HEK293 (cell line): ENCODE results near the gene SH3BGRL3.

Experiments used
- CTCF ChIP-seq: fragments of 450-650 bp; formaldehyde crosslinking; IDR thresholded peaks from 2 replicates; pipeline ENCODE4 v1.5.1; 2016; ENCODE audit warnings: missing biosample characterization, missing genetic modification characterization
- PBX3 ChIP-seq: sonication (generic); formaldehyde crosslinking; IDR thresholded peaks from 2 replicates; pipeline ENCODE4 v1.8.1; 2022; ENCODE audit warnings: mild to moderate bottlenecking, moderate library complexity, missing genetic modification reagents
- ZBTB1 ChIP-seq: fragments of 450-650 bp; formaldehyde crosslinking; IDR thresholded peaks from 2 replicates; pipeline ENCODE4 v1.5.1; 2016; ENCODE audit warnings: missing biosample characterization, missing genetic modification characterization
- ZFHX2 ChIP-seq: fragments of 450-650 bp; formaldehyde crosslinking; conservative IDR thresholded peaks from 2 replicates; pipeline ENCODE4 v1.5.1; 2016; ENCODE audit warnings: missing biosample characterization, missing genetic modification characterization
- ZNF114 ChIP-seq: fragments of 450-650 bp; formaldehyde crosslinking; IDR thresholded peaks from 2 replicates; pipeline ENCODE4 v1.5.0; 2017; ENCODE audit warnings: missing biosample characterization, missing genetic modification characterization
- ZNF274 ChIP-seq, 2 experiments: fragments of 200-500 bp in 1 of 2; fragments of 450-650 bp in 1 of 2; sonication (Bioruptor generic) in 1 of 2; formaldehyde crosslinking in 1 of 2; IDR thresholded peaks; 2 replicates each; pipeline versions ENCODE4 v1.5.1 to v1.6.1; 2014 to 2016; ENCODE audit warnings: borderline replicate concordance in 1 of 2, inconsistent platforms in 1 of 2, low read length in 1 of 2, missing biosample characterization in 1 of 2, missing genetic modification characterization in 1 of 2
- ZNF426 ChIP-seq: fragments of 450-650 bp; formaldehyde crosslinking; IDR thresholded peaks from 2 replicates; pipeline ENCODE4 v1.5.1; 2017; ENCODE audit warnings: missing biosample characterization, missing genetic modification characterization, mild to moderate bottlenecking, inconsistent platforms, moderate library complexity
- ZNF785 ChIP-seq: fragments of 450-650 bp; formaldehyde crosslinking; IDR thresholded peaks from 2 replicates; pipeline ENCODE4 v1.5.1; 2016; ENCODE audit warnings: missing biosample characterization, missing genetic modification characterization

DNA sequence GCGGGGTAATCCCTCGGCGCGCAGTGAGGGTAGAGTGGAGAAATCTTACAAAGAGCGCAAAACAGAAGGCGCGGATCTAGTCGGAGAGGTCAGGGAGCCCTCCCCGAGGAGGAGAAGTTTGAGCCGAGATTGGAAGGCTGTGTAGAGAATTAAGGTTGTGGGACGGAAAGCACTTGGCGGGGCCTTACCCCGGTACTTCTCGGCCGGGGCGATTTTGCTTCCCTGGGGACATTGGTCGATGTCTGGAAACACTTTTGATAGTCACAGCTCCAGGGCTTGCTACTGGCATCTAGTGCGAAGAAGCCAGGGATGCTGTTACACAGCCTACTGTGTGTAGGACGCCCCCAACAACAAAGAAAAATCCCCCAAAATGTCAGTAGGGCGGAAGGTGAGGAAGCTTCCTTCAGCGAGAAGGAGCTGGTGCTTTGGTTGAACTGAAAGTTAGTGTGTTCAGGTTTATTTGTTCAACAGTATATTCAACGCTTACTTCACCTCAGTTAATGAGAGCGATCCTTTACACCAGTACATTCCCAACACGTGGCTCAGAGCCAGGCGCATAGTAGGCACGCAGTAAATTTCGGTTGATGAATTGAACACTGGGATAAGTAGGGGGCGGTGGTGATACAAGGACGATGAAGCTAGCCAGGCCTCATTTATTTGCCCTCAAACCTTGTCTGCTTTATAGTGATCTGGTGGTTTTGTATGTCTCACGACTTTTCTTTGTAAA is 45.1 kb upstream of the SH3BGRL3 start:
- TF ChIP-seq ZNF114 (tag by site-specific recombination) (no peak), ZBTB1 (tag by site-specific recombination) (no peak), ZNF426 (tag by site-specific recombination) (no peak), CTCF (tag by site-specific recombination) (peak; percentile 27), ZFHX2 (tag by site-specific recombination) (no peak), PBX3 (CRISPR knock-in tag) (no peak), ZNF274 (IDR thresholded peaks at IDR 0.05; ENCODE audit: low read length) (no peak), ZNF274 (tag by site-specific recombination; IDR thresholded peaks at IDR 0.05; ENCODE audit: borderline replicate concordance) (no peak), ZNF785 (no peak)
